Large intestine (tissue), 3 donors: ENCODE results near the gene NIPBL. TPM values are rescaled to one million over a fixed set of nuclear protein-coding genes. Genes with fewer than 3 reads are reported as not detected.

Source experiments
- DNase-seq, 2 donors: peaks; one replicate each; pipeline versions ENCODE4 v3.0.0 to v3.0.0-alpha.2; 2013
- H3K27ac ChIP-seq: one replicate; pipeline ENCODE4 v1.5.1; 2013; ENCODE audit warnings: low read length
- H3K27me3 ChIP-seq: 2 replicates; pipeline ENCODE4 v1.6.1; 2013; ENCODE audit warnings: low read length; ENCODE audit not compliant: control insufficient read depth, insufficient read depth
- H3K36me3 ChIP-seq: 2 replicates; pipeline ENCODE4 v1.6.1; 2013; ENCODE audit warnings: low read length; ENCODE audit not compliant: control insufficient read depth, insufficient read depth
- H3K4me1 ChIP-seq: one replicate; pipeline ENCODE4 v1.6.1; 2013; ENCODE audit warnings: low read length; ENCODE audit not compliant: control insufficient read depth, insufficient read depth
- H3K4me3 ChIP-seq: one replicate; pipeline ENCODE4 v1.5.1; 2013; ENCODE audit warnings: low read length
- H3K9me3 ChIP-seq: one replicate; pipeline ENCODE4 v1.6.1; 2013; ENCODE audit warnings: mild to moderate bottlenecking, low read depth, low read length, moderate library complexity; ENCODE audit not compliant: control insufficient read depth
- WGBS: methylation state at CpG from one replicate; pipeline ENCODE4 v1.1.5; 2013; ENCODE audit warnings: low lambda C conversion rate; ENCODE audit not compliant: insufficient coverage; 5-methylcytosine and 5-hydroxymethylcytosine counted together
- polyA plus RNA-seq: library from polyadenylated mRNA; unstranded; fragments of 120-200 nt; gene quantifications from one replicate; pipeline ENCODE4 v1.2.1, GENCODE V29; 2013

NIPBL gene
- polyA plus RNA-seq, 1 donor = 34.1 TPM

- Histone ChIP-seq H3K27me3 (no peaks in the 10 kb centered on the region), H3K27ac (no peak overlapping the region), H3K4me1 (no peaks in the 10 kb centered on the region), H3K9me3 (peaks cover 3% of the 10 kb centered on the region), H3K4me3 (no peak overlapping the region), H3K36me3 (peaks cover 29% of the 10 kb centered on the region)
- DNase-seq = no peak
- WGBS = 100% methylated on average over 1 of the region's 2 CpGs
Measured at GRCh38 chr5:37015795-37016666, 139.5 kb downstream of the NIPBL start.

DNA sequence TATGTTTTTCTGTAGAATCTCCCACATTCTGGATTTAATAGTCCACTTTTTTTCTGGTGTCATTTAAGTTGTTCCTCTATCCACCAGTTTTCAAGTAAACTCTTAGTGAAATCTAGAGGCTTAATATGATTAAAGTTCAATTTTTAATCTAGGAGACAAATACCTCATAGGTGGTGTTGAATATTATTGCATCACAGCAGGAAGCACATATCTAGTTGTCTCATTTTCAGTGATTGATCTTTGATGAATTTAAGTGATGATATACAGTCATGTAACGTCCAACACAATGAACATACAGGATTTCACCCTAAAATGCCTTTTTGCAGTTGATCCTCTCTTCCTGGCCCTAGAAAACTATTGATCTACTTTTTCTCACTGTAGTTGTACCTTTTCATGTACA is 152.3 kb downstream of the NIPBL start:
- no peak for DNase-seq
- H3K4me1 ChIP-seq = no peaks in the 10 kb centered on the region
- H3K36me3 ChIP-seq = peaks cover 49% of the 10 kb centered on the region
- no peaks in the 10 kb centered on the region for H3K27me3 ChIP-seq
- WGBS = 83% methylated on average over 1 of the region's 1 CpG
- H3K27ac ChIP-seq = no peak overlapping the region
- no peaks in the 10 kb centered on the region for H3K9me3 ChIP-seq
- H3K4me3 ChIP-seq = no peak overlapping the region

- Histone ChIP-seq H3K4me3 (no peak overlapping the region), H3K27ac (no peak overlapping the region), H3K36me3 (peaks cover 47% of the 10 kb centered on the region), H3K27me3 (no peaks in the 10 kb centered on the region), H3K9me3 (no peaks in the 10 kb centered on the region), H3K4me1 (no peaks in the 10 kb centered on the region)
- DNase-seq = no peak
- WGBS = 100% methylated on average over 1 of the region's 1 CpG
Measured at GRCh38 chr5:37029436-37029835, 152.9 kb downstream of the NIPBL start.

- no peaks in the 10 kb centered on the region for H3K27me3 ChIP-seq
- H3K36me3 ChIP-seq = peaks cover 28% of the 10 kb centered on the region
- no peaks in the 10 kb centered on the region for H3K9me3 ChIP-seq
- DNase-seq = no peak
- no peaks in the 10 kb centered on the region for H3K4me1 ChIP-seq
- H3K27ac ChIP-seq = no peak overlapping the region
- 91% methylated on average over 1 of the region's 6 CpGs for WGBS
- H3K4me3 ChIP-seq = no peak overlapping the region
Measured at GRCh38 chr5:37034955-37035354, 158.4 kb downstream of the NIPBL start.

- WGBS = no CpG with 5 or more reads among the region's 5 CpGs
- DNase-seq = no peak
- no peak overlapping the region for H3K27ac ChIP-seq
- H3K27me3 ChIP-seq = no peaks in the 10 kb centered on the region
- H3K4me1 ChIP-seq = no peaks in the 10 kb centered on the region
- H3K36me3 ChIP-seq = peaks cover 25% of the 10 kb centered on the region
- H3K4me3 ChIP-seq = no peak overlapping the region
- H3K9me3 ChIP-seq = no peaks in the 10 kb centered on the region
Measured at GRCh38 chr5:37037840-37038239, 161.3 kb downstream of the NIPBL start.

DNA sequence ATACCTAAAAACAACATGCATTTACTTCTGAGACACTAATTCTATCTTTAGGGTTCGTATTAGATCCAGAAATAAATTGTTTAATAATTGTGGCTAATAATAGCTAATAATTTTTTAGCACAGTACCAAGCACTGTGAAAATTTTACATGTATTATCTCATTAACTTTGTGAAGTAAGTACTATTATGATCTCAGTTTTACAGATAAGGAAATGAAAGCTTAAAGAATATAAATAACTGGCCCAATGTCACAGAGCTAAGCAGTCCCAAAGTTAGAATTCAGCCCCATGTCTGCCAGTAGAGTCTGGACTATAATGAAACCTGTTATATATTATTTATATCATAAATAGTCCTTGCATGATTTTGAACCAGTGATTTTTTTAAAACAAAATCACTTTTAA is 163.3 kb downstream of the NIPBL start:
- no peak for DNase-seq
- Histone ChIP-seq H3K4me3 (no peak overlapping the region), H3K36me3 (peaks cover 30% of the 10 kb centered on the region), H3K27ac (no peak overlapping the region), H3K27me3 (no peaks in the 10 kb centered on the region), H3K9me3 (no peaks in the 10 kb centered on the region), H3K4me1 (no peaks in the 10 kb centered on the region)
- WGBS = 100% methylated on average over 1 of the region's 1 CpG

DNA sequence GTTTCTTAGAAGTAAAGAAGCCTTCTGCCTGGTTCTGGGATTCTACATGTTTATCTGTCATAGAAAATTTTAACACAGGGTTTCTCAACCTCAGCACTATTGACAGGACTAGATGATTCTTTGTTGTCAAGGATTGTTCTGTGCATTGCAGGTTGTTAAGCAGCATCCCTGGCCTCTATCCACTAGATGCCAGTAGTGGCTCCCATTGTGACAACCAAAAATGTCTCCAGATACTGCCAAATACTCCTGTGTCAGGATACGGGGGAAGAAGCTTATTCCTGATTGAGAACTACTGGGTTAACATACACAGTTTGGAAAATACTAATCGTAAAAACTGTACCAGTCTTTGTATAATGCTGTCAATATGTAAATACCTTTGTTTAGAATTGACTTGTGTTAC is 167.1 kb downstream of the NIPBL start:
- no CpG with 5 or more reads among the region's 2 CpGs for WGBS
- Histone ChIP-seq H3K9me3 (no peaks in the 10 kb centered on the region), H3K4me1 (no peaks in the 10 kb centered on the region), H3K27ac (no peak overlapping the region), H3K4me3 (no peak overlapping the region), H3K36me3 (peaks cover 39% of the 10 kb centered on the region), H3K27me3 (no peaks in the 10 kb centered on the region)
- DNase-seq = peak in 1 of 2 donors; percentile 3

- H3K27me3 ChIP-seq = no peaks in the 10 kb centered on the region
- H3K9me3 ChIP-seq = no peaks in the 10 kb centered on the region
- H3K36me3 ChIP-seq = peaks cover 40% of the 10 kb centered on the region
- no peak overlapping the region for H3K4me3 ChIP-seq
- DNase-seq = no peak
- no CpG with 5 or more reads among the region's 4 CpGs for WGBS
- no peaks in the 10 kb centered on the region for H3K4me1 ChIP-seq
- H3K27ac ChIP-seq = no peak overlapping the region
Measured at GRCh38 chr5:37044120-37044519, 167.6 kb downstream of the NIPBL start.

GRCh38 chr5:37045703-37046102 is 169.1 kb downstream of the NIPBL start:
- Histone ChIP-seq H3K9me3 (no peaks in the 10 kb centered on the region), H3K27ac (no peak overlapping the region), H3K4me3 (no peak overlapping the region), H3K36me3 (peaks cover 48% of the 10 kb centered on the region), H3K27me3 (no peaks in the 10 kb centered on the region), H3K4me1 (no peaks in the 10 kb centered on the region)
- WGBS = 100% methylated on average over 1 of the region's 2 CpGs
- DNase-seq = no peak

DNA sequence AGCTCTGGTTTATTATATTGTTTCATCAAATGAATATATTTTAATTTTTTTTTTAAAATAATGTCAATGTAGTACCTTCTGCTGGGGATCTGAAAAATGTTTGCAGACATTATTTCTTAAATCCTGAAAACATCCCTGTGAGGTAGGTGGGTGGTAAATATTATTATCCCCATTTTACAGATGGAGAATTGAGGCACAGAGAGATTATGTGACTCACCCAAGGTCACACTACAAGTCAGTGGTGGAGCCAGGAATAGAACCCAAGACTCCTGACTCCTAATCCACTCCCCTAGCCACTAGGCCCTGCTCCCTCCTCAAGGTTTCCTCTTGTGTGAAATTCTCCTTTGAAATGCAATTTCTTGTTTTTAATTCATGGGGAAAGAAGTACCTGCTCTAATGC is 171.4 kb downstream of the NIPBL start:
- Histone ChIP-seq H3K36me3 (peaks cover 55% of the 10 kb centered on the region), H3K27ac (no peak overlapping the region), H3K4me3 (no peak overlapping the region), H3K4me1 (no peaks in the 10 kb centered on the region), H3K27me3 (no peaks in the 10 kb centered on the region), H3K9me3 (no peaks in the 10 kb centered on the region)
- DNase-seq = no peak

DNA sequence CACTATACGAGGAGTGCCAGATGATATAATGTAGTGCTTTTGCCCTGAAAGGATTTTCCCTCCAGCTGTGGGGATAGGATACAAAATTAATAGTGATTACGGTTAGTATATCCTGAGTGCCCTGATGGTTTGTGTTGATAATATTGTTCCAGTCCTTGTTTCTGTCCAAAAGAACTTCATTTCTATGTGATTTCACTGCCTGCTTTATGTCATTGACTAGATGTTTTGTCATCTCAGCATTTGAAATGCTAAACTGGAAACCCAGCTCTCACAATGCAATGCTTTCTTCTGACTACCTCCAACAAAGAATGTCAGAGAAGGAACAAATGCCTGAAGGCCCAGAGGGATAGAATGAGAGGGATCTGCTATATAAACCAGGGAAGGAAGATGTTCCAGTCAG is 177.8 kb downstream of the NIPBL start:
- WGBS = 100% methylated on average over 1 of the region's 2 CpGs
- H3K36me3 ChIP-seq = peaks cover 62% of the 10 kb centered on the region
- DNase-seq = no peak

More for the DNA sequence above, 177.8 kb downstream of the NIPBL start:
- Histone ChIP-seq H3K27me3 (no peaks in the 10 kb centered on the region), H3K27ac (no peak overlapping the region), H3K4me3 (no peak overlapping the region), H3K4me1 (no peaks in the 10 kb centered on the region), H3K9me3 (no peaks in the 10 kb centered on the region)
